ENCODE data around the gene ACADVL.

ACADVL gene

GRCh38 chr17:7217113-7217987 is 2.4 kb upstream of the ACADVL start:
- DNase-seq, result no peak

GRCh38 chr17:7218166-7218565 is 1.6 kb upstream of the ACADVL start:
- no peak for DNase-seq

- no peak for DNase-seq
These were observed 980 bp upstream of the ACADVL start for GRCh38 chr17:7218758-7219157.

GRCh38 chr17:7219229-7219811 is 418 bp upstream of the ACADVL start:
- no peak for DNase-seq

GRCh38 chr17:7220593-7221277 is 997 bp downstream of the ACADVL start:
- peak; percentile 48 to 55 for DNase-seq

GRCh38 chr17:7221278-7222092 is 1.7 kb downstream of the ACADVL start:
- DNase-seq, result no peak

GRCh38 chr17:7222093-7222971 is 2.6 kb downstream of the ACADVL start:
- no peak for DNase-seq

- no peak for DNase-seq
These were observed 3.2 kb downstream of the ACADVL start for GRCh38 chr17:7222972-7223292.

GRCh38 chr17:7223375-7223774 is 3.6 kb downstream of the ACADVL start:
- DNase-seq, result no peak

GRCh38 chr17:7224110-7224509 is 4.4 kb downstream of the ACADVL start:
- DNase-seq, result no peak

GRCh38 chr17:7224661-7225111 is 4.9 kb downstream of the ACADVL start:
- DNase-seq, result no peak

GRCh38 chr17:7225711-7226331 is 6.1 kb downstream of the ACADVL start:
- no peak for DNase-seq

- DNase-seq, result no peak
These were observed 7.3 kb downstream of the ACADVL start for GRCh38 chr17:7226721-7227710.

GRCh38 chr17:7228920-7229319 is 9.2 kb downstream of the ACADVL start:
- DNase-seq, result no peak

- DNase-seq, result no peak
These were observed 9.8 kb downstream of the ACADVL start for GRCh38 chr17:7229504-7229903.

GRCh38 chr17:7232114-7232513 is 12.4 kb downstream of the ACADVL start:
- DNase-seq, result no peak

- DNase-seq, result no peak
These were observed 14.0 kb downstream of the ACADVL start for GRCh38 chr17:7233701-7234082.

GRCh38 chr17:7234083-7234951 is 14.6 kb downstream of the ACADVL start, which contains the start of gene DVL2:
DVL2 (minus strand) TSS chr17:7234517; CDS start chr17:7234262, 255 bp downstream.
- peak; percentile 93 to 94 for DNase-seq
